ENCODE results near the gene CERKL.

Gene CERKL

GRCh38 chr2:181581534-181581933, 75.4 kb downstream of the CERKL start:
- Mint-ChIP-seq H3K9me3 (no peaks in the 10 kb centered on the region), H3K27ac (no peak overlapping the region), H3K27me3 (ENCODE audit: low read depth, poor library complexity) (peaks cover 6% of the 10 kb centered on the region), H3K4me3 (no peak overlapping the region), H3K36me3 (ENCODE audit: low read depth) (no peaks in the 10 kb centered on the region), H3K4me1 (peaks cover 10% of the 10 kb centered on the region)
- DNase-seq, result no peak
- TF ChIP-seq, protein P1, sequence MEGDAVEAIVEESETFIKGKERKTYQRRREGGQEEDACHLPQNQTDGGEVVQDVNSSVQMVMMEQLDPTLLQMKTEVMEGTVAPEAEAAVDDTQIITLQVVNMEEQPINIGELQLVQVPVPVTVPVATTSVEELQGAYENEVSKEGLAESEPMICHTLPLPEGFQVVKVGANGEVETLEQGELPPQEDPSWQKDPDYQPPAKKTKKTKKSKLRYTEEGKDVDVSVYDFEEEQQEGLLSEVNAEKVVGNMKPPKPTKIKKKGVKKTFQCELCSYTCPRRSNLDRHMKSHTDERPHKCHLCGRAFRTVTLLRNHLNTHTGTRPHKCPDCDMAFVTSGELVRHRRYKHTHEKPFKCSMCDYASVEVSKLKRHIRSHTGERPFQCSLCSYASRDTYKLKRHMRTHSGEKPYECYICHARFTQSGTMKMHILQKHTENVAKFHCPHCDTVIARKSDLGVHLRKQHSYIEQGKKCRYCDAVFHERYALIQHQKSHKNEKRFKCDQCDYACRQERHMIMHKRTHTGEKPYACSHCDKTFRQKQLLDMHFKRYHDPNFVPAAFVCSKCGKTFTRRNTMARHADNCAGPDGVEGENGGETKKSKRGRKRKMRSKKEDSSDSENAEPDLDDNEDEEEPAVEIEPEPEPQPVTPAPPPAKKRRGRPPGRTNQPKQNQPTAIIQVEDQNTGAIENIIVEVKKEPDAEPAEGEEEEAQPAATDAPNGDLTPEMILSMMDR (IDR thresholded peaks at IDR 0.05), result no peak

DNA sequence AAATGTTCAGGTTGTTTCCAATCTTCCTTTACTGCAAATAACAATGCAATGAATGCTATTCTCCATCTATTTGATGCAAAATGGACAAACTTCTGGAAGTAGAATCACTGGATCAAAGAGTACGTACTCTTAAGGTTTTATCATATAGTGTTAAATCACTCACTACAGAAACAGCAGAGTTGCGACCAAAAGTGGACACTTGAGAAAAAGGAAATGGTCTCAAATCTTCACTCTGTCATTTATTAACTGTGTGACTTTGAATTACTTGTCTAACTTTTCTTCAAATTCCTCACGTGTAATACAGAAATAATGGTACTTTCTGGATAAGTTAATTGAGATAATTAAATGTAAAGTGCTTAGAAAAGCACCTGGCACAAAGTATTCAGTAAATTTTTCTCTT, 78.1 kb downstream of the CERKL start:
- Mint-ChIP-seq H3K4me3 (no peak overlapping the region), H3K36me3 (ENCODE audit: low read depth) (no peaks in the 10 kb centered on the region), H3K27me3 (ENCODE audit: low read depth, poor library complexity) (no peaks in the 10 kb centered on the region), H3K27ac (no peak overlapping the region), H3K4me1 (peaks cover 7% of the 10 kb centered on the region), H3K9me3 (no peaks in the 10 kb centered on the region)
- TF ChIP-seq, protein P1 (IDR thresholded peaks at IDR 0.05), result no peak
- DNase-seq, result no peak

DNA sequence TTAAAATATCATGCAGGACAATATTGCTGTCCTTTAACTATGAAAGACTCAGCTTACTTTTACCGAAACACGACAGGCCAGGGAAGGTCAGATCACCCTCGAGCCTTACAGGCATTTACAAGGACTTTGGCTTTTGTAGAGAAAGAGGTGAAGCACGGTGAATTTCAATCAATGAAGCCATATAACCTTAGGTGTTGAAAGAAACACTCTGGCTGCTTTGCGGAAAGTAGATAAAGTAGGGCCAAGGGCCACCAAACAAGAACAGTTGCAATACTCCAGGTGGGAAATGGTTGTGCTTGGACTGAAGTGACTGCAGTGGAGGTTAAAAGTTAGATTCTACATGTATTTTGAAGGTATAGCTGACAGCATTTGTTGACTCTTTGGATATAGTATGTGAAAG, 80.5 kb downstream of the CERKL start:
- peaks cover 7% of the 10 kb centered on the region for H3K4me1 Mint-ChIP-seq
- H3K27me3 Mint-ChIP-seq (ENCODE audit: low read depth, poor library complexity), result no peaks in the 10 kb centered on the region

GRCh38 chr2:181575650-181576025, 81.3 kb downstream of the CERKL start:
- Mint-ChIP-seq H3K4me3 (no peak overlapping the region), H3K9me3 (no peaks in the 10 kb centered on the region), H3K27ac (no peak overlapping the region), H3K27me3 (ENCODE audit: low read depth, poor library complexity) (peaks cover 2% of the 10 kb centered on the region), H3K4me1 (peaks cover 7% of the 10 kb centered on the region), H3K36me3 (ENCODE audit: low read depth) (no peaks in the 10 kb centered on the region)
- no peak for DNase-seq
- TF ChIP-seq, protein P1 (IDR thresholded peaks at IDR 0.05), result no peak

More for the DNA sequence above, 80.5 kb downstream of the CERKL start:
- no peak overlapping the region for H3K27ac Mint-ChIP-seq
- DNase-seq, result no peak
- H3K9me3 Mint-ChIP-seq, result no peaks in the 10 kb centered on the region
- H3K36me3 Mint-ChIP-seq (ENCODE audit: low read depth), result no peaks in the 10 kb centered on the region
- TF ChIP-seq, protein P1 (IDR thresholded peaks at IDR 0.05), result no peak
- H3K4me3 Mint-ChIP-seq, result no peak overlapping the region

- H3K9me3 Mint-ChIP-seq, result no peaks in the 10 kb centered on the region
- DNase-seq, result no peak
- peaks cover 7% of the 10 kb centered on the region for H3K4me1 Mint-ChIP-seq
- H3K36me3 Mint-ChIP-seq (ENCODE audit: low read depth), result no peaks in the 10 kb centered on the region
- TF ChIP-seq, protein P1 (IDR thresholded peaks at IDR 0.05), result no peak
- H3K27ac Mint-ChIP-seq, result no peak overlapping the region
- peaks cover 3% of the 10 kb centered on the region for H3K27me3 Mint-ChIP-seq (ENCODE audit: low read depth, poor library complexity)
- H3K4me3 Mint-ChIP-seq, result no peak overlapping the region
Observed at GRCh38 chr2:181575024-181575649, 81.8 kb downstream of the CERKL start.

DNA sequence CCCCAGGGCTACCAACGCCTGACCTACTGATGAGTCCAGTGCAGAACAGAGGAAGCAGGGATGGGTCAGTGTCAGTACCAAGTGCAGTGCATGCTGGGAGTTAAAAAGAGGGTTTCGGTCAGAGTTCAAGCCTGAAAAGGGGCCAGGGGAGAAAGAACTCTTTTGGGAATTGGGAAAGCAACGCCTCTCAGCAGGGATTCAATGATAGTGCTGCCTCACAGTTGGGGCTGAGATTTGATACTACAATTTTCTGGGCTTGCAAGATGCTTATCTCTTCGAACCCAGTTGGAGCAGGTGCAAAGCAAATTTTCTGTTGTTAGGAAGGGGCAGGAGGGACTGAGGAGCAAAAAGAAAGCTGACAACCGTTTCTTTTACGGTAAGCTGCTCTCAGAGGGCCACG, 82.6 kb downstream of the CERKL start:
- H3K4me3 Mint-ChIP-seq, result no peak overlapping the region
- H3K27me3 Mint-ChIP-seq (ENCODE audit: low read depth, poor library complexity), result peaks cover 3% of the 10 kb centered on the region
- no peak overlapping the region for H3K27ac Mint-ChIP-seq
- TF ChIP-seq, protein P1 (IDR thresholded peaks at IDR 0.05), result no peak
- no peaks in the 10 kb centered on the region for H3K36me3 Mint-ChIP-seq (ENCODE audit: low read depth)
- DNase-seq, result no peak
- H3K9me3 Mint-ChIP-seq, result no peaks in the 10 kb centered on the region
- peaks cover 7% of the 10 kb centered on the region for H3K4me1 Mint-ChIP-seq

All from nephron progenitor cell (in vitro differentiated cells).